HPDE6-E6E7 (cell line): ENCODE measurements around the gene PNMA1.
A peak's percentile ranks its signal among the peaks of the same experiment; 100 is the strongest.

ENCODE experiments used
- DNase-seq: peaks from one replicate; pipeline ENCODE4 v3.0.0; 2011; ENCODE audit warnings: missing footprints; ENCODE audit errors: extremely low spot score

The PNMA1 gene

DNA sequence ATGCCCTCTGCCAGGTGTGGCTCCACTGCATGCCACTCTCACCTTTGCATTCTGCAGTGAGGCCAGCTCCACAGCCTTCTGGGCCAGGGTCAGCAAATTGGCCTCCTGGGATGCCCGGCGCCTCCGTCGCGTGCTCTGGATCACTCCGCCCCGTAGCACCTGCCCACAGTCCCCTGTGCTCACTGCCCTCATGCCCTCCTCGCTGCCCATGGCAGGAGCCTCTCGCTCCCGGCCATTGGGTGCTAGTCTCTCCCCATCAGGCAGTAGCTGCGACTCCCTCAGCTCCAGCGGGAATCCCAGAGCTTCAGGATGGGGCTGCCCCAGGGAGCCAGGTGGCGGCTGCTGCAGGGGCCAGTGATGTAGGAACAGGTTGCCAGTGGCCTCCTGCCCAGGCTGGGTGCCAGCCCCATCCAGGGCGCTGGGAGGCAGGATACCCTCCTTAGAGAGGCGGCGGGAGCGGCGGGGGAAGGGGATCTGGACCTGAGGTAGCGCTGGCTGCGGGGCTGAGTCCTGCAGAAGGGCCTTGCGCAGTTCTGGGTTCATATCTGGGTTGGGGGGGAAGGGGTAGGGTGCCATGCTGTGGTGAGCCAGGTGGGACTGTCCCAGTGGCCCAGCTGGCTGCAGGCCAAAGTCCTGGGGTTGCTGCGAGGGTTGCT, 24.5 kb upstream of the PNMA1 start:
- no peak for DNase-seq

GRCh38 chr14:73736842-73737241, 22.7 kb upstream of the PNMA1 start:
- DNase-seq, result no peak

- DNase-seq, result no peak
These were observed 17.8 kb upstream of the PNMA1 start for GRCh38 chr14:73732006-73732405.

DNA sequence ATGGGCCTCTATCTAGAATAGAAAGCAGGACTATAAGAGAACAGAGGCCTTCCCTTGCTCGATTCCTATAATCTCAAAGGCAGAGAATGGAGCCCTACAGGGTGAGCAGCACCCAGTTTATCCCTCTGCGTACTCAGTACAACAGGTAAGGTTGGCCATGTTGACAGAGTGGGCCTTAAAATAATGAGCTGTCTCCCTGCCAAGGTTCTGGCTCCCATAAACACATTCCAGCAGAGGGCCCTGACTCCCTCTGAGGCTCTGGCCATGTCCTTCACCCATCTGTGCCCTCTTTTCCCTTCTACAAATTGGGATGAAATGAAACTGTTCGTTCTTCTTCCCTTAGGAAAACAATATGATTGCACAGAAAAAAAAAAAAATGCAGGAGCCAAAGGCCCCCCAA, 16.9 kb upstream of the PNMA1 start:
- DNase-seq, result no peak

GRCh38 chr14:73729556-73730265, 15.5 kb upstream of the PNMA1 start:
- DNase-seq, result no peak

DNA sequence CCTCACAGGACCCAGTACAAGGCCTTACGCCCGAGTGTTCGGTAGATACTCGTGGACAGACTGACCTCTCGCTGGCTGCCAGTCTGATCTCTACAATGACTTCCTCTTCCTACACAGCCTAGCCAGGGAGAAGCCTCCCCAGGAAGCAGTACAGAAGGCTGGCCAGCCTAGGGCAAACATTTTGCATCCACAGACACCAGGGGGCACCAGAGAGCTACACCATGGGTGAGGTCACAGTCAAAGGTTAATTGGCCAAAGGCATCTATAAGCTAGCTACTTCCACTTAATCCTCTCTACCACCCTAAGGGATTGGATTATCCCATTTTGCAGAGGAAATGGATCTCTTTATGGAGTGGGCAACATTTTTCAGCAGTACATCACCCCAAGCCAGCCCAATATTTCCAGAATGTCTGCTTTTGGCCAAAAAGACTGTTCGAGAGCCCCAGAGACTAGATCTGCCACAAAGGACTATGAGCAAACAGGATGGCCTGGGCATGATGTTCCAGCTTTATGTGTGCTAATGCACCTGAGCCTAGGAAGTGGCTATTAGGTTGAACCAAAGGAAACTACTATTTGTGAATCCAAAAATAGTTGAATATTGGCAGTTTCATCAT, 14.6 kb upstream of the PNMA1 start:
- DNase-seq, result no peak

DNA sequence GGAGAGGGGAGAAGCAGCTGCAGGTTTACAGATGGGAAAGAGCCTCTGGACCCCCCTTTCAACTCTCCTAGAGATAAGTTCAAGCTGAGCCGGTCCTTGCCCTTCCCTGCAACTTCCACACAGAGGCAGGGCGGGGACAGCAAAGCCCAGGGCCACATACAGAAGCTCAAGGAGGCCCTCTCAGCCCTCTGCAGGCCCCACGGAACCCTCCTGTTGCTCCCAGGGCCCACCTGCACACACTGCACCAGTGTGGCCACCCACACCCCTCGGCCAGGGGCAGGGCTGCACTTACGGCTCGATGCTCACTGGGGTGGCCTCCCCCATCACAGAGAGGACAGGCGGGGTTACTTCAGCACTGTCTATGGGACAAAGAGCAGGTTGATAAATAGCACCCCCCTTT, 13.0 kb upstream of the PNMA1 start:
- DNase-seq, result no peak

DNA sequence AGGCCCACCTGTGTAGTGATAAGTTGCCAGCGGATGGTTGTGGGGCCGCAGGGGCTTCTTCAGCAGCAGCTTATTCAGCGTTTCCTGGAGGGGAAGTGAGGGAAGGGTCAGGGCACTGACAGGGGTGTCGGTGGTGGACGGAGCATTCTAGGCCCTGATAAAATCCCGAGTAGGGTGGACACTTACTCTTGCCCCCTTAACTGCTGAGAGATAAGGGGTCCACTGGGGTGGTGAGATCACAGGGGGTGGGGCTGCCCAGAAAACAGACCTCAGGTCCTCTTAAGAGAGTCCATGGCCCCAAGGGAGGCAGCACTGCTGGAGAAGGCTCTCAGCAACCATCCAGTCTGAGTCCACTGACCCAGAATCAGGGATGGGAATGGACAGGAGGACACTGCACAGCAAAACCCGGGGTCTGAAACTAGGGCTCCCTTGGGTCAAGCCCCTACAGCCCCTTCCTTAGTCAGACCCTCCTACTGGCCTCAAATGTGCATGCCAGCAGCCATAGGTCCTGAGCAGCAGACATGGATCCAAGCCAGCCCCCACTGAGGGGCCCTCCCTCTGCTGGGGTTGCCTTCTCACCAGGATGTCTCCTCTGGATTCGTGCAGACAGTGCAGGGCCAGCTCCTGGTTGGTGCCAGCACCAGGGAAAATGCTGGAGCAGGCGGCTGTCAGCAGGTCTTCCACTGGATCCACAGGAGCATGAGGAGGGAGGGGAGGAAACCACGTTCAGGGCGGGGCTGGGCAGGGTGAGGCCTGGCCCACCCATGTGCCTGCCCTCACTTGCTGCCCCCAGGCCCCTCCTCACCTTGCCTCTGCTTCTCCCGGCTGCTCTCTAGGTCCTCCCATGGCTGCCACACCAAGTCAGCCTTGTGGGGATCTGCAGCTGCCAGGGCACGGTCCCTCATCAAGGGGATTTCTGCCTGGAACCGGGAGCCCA, 12.1 kb upstream of the PNMA1 start:
- DNase-seq, result no peak

- DNase-seq, result no peak
These were observed 11.2 kb upstream of the PNMA1 start for GRCh38 chr14:73725116-73726024.

- DNase-seq, result no peak
These were observed 10.5 kb upstream of the PNMA1 start for GRCh38 chr14:73724696-73725095.

GRCh38 chr14:73723797-73724661, 9.8 kb upstream of the PNMA1 start:
- DNase-seq, result peak; percentile 83

DNA sequence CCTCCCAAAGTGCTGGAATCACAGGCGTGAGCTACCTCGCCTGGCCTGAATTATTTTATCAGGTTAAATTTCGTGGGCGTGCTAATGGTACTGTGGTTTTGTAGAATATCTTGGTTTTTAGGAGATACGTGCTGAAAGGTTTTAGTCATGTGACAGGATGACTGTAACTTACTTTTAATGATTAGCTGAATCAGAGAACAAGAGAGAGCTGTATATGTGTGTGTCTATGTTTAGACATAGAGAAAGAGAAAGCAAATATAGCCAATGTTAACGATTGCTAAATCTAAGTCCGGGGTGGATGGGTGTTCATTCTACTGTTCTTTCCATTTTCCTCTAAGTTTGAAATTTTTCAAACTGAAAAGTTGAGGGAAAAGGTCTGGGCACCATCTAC, 9.2 kb upstream of the PNMA1 start:
- no peak for DNase-seq

DNA sequence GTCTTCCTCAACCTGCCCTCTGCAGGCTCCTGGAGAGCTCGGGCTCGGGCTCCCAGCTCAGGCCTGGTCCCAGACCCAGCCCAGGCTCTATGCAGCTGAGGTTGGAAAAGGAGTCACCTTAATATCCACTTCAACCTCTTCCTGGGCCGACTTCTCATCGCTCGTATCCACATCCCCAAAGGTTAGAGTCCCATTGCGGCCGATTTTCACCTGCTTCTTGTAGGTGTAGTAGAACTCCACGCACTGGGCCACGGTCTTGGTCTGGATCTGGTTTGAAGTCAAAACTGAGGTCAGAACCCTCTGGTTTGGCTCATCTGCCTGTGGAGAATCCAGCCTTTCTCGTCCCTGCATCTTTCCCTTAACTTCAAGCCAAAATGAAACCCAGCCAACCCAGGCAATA, 8.4 kb upstream of the PNMA1 start:
- no peak for DNase-seq

GRCh38 chr14:73721101-73721821, 7.1 kb upstream of the PNMA1 start:
- no peak for DNase-seq

GRCh38 chr14:73720636-73721035, 6.5 kb upstream of the PNMA1 start:
- no peak for DNase-seq

GRCh38 chr14:73719791-73720190, 5.6 kb upstream of the PNMA1 start:
- DNase-seq, result no peak

DNA sequence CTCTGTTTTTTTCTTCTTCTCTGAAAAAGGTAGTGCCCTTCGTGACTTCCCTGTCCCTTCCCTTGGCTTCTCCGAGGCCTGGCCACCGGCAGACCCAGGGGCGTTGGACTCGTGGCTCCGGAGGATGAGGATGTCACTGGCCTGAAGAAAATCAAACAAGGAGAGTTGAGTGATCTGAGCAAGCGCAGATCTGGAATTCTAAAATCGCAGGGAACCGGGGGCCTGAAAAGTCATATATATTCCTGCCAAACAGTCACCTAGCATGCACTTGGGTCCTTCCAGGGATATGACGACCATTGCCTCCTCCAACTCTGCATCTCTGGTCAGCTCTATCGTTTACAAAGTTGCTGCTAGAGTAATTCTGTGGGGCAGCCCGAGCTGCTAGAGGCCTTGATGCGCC, 5.2 kb upstream of the PNMA1 start:
- no peak for DNase-seq

GRCh38 chr14:73718418-73719251, 4.5 kb upstream of the PNMA1 start:
- DNase-seq, result no peak
